Measurements from ENCODE around the gene TPD52L1.

DNA sequence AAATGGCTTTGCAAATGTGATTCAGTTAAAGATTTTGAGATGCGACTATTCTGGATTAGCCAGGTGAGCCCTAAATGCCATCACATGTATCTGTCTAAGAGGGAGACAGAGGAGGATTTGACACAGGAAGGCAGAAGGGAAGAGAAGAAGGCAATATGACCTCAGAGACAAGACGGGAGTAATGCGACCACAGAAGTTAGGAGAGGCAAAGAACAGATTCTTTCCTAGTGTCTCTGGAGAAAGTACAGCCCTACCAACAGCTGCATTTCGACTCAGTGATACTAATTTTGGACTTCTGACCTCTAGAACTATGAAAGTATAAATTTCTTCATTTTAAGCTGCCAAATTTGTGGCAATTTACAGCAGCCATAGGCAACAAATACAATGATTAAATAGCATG lies 24.2 kb upstream of the TPD52L1 start:
- TF ChIP-seq, protein P1, sequence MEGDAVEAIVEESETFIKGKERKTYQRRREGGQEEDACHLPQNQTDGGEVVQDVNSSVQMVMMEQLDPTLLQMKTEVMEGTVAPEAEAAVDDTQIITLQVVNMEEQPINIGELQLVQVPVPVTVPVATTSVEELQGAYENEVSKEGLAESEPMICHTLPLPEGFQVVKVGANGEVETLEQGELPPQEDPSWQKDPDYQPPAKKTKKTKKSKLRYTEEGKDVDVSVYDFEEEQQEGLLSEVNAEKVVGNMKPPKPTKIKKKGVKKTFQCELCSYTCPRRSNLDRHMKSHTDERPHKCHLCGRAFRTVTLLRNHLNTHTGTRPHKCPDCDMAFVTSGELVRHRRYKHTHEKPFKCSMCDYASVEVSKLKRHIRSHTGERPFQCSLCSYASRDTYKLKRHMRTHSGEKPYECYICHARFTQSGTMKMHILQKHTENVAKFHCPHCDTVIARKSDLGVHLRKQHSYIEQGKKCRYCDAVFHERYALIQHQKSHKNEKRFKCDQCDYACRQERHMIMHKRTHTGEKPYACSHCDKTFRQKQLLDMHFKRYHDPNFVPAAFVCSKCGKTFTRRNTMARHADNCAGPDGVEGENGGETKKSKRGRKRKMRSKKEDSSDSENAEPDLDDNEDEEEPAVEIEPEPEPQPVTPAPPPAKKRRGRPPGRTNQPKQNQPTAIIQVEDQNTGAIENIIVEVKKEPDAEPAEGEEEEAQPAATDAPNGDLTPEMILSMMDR (IDR thresholded peaks at IDR 0.05): no peak
- TF ChIP-seq ZFX (IDR thresholded peaks at IDR 0.05; ENCODE audit: borderline replicate concordance): no peak

Measured in 22Rv1 (cell line).